ENCODE data around the gene DUOX2.
A peak's percentile ranks its signal among the peaks of the same experiment; 100 is the strongest.

GRCh38 chr15:45118131-45118588, 4.2 kb upstream of the DUOX2 start:
- TF ChIP-seq CTCF (IDR thresholded peaks at IDR 0.05; ENCODE audit: low read length) (peak; percentile 100), EZH2 (IDR thresholded peaks at IDR 0.05; ENCODE audit: borderline replicate concordance, low read length) (no peak)

Data from OCI-LY1 (cell line).